HEK293 (cell line): ENCODE data around the gene CACNA2D3.

ENCODE experiments used
- CTCF ChIA-PET: fragments of 350-600 bp; formaldehyde crosslinking; extraction: SDS; loops from one replicate; lab custom pipeline; 2021; ENCODE audit warnings: antibody characterized with exemption; lab: Yijun Ruan, JAX
- POLR2A ChIA-PET: fragments of 300-600 bp; formaldehyde crosslinking; extraction: SDS; loops from one replicate; lab custom pipeline; 2020; ENCODE audit warnings: antibody characterized with exemption, inconsistent platforms; lab: Yijun Ruan, JAX
- H3K27ac ChIP-seq: fragments of 200-500 bp; sonication (Bioruptor generic); 2 replicates; pipeline ENCODE4 v1.5.1; 2014; ENCODE audit warnings: low read depth, low read length, control low read depth, inconsistent platforms; ENCODE audit errors: extremely low read depth
- H3K36me3 ChIP-seq, 2 experiments: fragments of 200-500 bp in 1 of 2; sonication (Bioruptor generic) in 1 of 2; 1 replicate in 1 of 2; 2 replicates in 1 of 2; pipeline ENCODE4 v1.5.1; 2014 to 2017; ENCODE audit warnings: inconsistent platforms in 2 of 2, low read length in 2 of 2; ENCODE audit not compliant: control insufficient read depth in 2 of 2, insufficient read depth in 1 of 2
- H3K4me1 ChIP-seq: fragments of 200-500 bp; sonication (Bioruptor generic); 2 replicates; pipeline ENCODE4 v1.5.1; 2014; ENCODE audit warnings: mild to moderate bottlenecking, low read length, inconsistent platforms; ENCODE audit not compliant: control insufficient read depth, insufficient read depth
- H3K4me3 ChIP-seq: 2 replicates; pipeline ENCODE4 v1.5.1; 2011; ENCODE audit warnings: low read depth, mild to moderate bottlenecking, control low read depth, low read length, moderate library complexity
- H3K9me3 ChIP-seq: fragments of 200-500 bp; sonication (Bioruptor generic); 2 replicates; pipeline ENCODE4 v1.5.1; 2014; ENCODE audit warnings: low read depth, low read length, inconsistent platforms; ENCODE audit not compliant: control insufficient read depth, insufficient read depth
- BCL6B ChIP-seq: fragments of 450-650 bp; formaldehyde crosslinking; IDR thresholded peaks from 2 replicates; pipeline ENCODE4 v1.5.1; 2017; ENCODE audit warnings: missing biosample characterization, missing genetic modification characterization
- FEZF1 ChIP-seq: fragments of 450-650 bp; formaldehyde crosslinking; IDR thresholded peaks from 2 replicates; pipeline ENCODE4 v1.5.1; 2016; ENCODE audit warnings: missing biosample characterization, missing genetic modification characterization
- INSM2 ChIP-seq: fragments of 450-650 bp; formaldehyde crosslinking; IDR thresholded peaks from 2 replicates; pipeline ENCODE4 v1.5.1; 2016; ENCODE audit warnings: missing biosample characterization, missing genetic modification characterization
- PRDM10 ChIP-seq: fragments of 450-650 bp; formaldehyde crosslinking; IDR thresholded peaks from 2 replicates; pipeline ENCODE4 v1.5.1; 2016; ENCODE audit warnings: missing biosample characterization, missing genetic modification characterization
- SCRT1 ChIP-seq: fragments of 450-650 bp; formaldehyde crosslinking; IDR thresholded peaks from 2 replicates; pipeline ENCODE4 v1.5.1; 2016; ENCODE audit warnings: missing biosample characterization, missing genetic modification characterization, borderline replicate concordance
- SCRT2 ChIP-seq: fragments of 450-650 bp; formaldehyde crosslinking; IDR thresholded peaks from 2 replicates; pipeline ENCODE4 v1.5.1; 2016; ENCODE audit warnings: missing biosample characterization, missing genetic modification characterization
- SP2 ChIP-seq: fragments of 450-650 bp; formaldehyde crosslinking; IDR thresholded peaks from 2 replicates; pipeline ENCODE4 v1.5.1; 2016; ENCODE audit warnings: missing biosample characterization, missing genetic modification characterization
- ZBTB1 ChIP-seq: fragments of 450-650 bp; formaldehyde crosslinking; IDR thresholded peaks from 2 replicates; pipeline ENCODE4 v1.5.1; 2016; ENCODE audit warnings: missing biosample characterization, missing genetic modification characterization
- ZBTB17 ChIP-seq: fragments of 450-650 bp; formaldehyde crosslinking; IDR thresholded peaks from 2 replicates; pipeline ENCODE4 v1.5.1; 2016; ENCODE audit warnings: missing biosample characterization, missing genetic modification characterization
- ZNF366 ChIP-seq: fragments of 450-650 bp; formaldehyde crosslinking; conservative IDR thresholded peaks from 2 replicates; pipeline ENCODE4 v1.5.1; 2016; ENCODE audit warnings: missing biosample characterization, missing genetic modification characterization
- ZNF488 ChIP-seq: fragments of 450-650 bp; formaldehyde crosslinking; IDR thresholded peaks from 2 replicates; pipeline ENCODE4 v1.5.1; 2016; ENCODE audit warnings: missing biosample characterization, missing genetic modification characterization
- ZNF501 ChIP-seq: fragments of 450-650 bp; formaldehyde crosslinking; IDR thresholded peaks from 2 replicates; pipeline ENCODE4 v1.5.1; 2016; ENCODE audit warnings: missing biosample characterization, missing genetic modification characterization
- ZNF600 ChIP-seq: fragments of 450-650 bp; formaldehyde crosslinking; IDR thresholded peaks from 2 replicates; pipeline ENCODE4 v1.5.1; 2016; ENCODE audit warnings: missing biosample characterization, missing genetic modification characterization

Gene CACNA2D3

GRCh38 chr3:54139630-54140029 is 17.3 kb downstream of the CACNA2D3 start:
- H3K27ac ChIP-seq = no peak overlapping the region
- POLR2A ChIA-PET = no interaction called here
- CTCF ChIA-PET = interaction anchor here (1.2 to 1.3 kb wide), 2 partner anchors 201 to 235 kb away, joined by 4 to 6 read pairs; no protein-coding TSS in a partner anchor
- TF ChIP-seq ZNF366 (tag by site-specific recombination) (no peak), ZNF488 (tag by site-specific recombination) (no peak), ZBTB17 (tag by site-specific recombination) (peak; percentile 92), INSM2 (tag by site-specific recombination) (no peak), SCRT2 (tag by site-specific recombination) (peak; percentile 91), ZBTB1 (tag by site-specific recombination) (no peak), ZNF600 (no peak), FEZF1 (0 out of 2 replicates have a peak, but pooled peaks have one; percentile 12), SP2 (tag by site-specific recombination) (no peak), SCRT1 (tag by site-specific recombination) (peak; percentile 94; the same call in 1 of the 2 replicates)
- no peak overlapping the region for H3K4me3 ChIP-seq
- no peaks in the 10 kb centered on the region for H3K9me3 ChIP-seq
- no peaks in the 10 kb centered on the region for H3K36me3 ChIP-seq
- no peaks in the 10 kb centered on the region for H3K4me1 ChIP-seq

- TF ChIP-seq ZNF501 (tag by site-specific recombination) (no peak), ZNF366 (tag by site-specific recombination) (no peak), ZNF600 (no peak), PRDM10 (tag by site-specific recombination) (no peak), BCL6B (tag by site-specific recombination) (no peak)
- Histone ChIP-seq H3K36me3 (no peaks in the 10 kb centered on the region), H3K4me1 (no peaks in the 10 kb centered on the region), H3K9me3 (no peaks in the 10 kb centered on the region), H3K4me3 (no peak overlapping the region), H3K27ac (no peak overlapping the region)
- ChIA-PET CTCF (interaction anchor here (0.7 to 1.1 kb wide), 2 partner anchors 206 to 404 kb away, joined by 3 to 4 read pairs; no protein-coding TSS in a partner anchor), POLR2A (no interaction called here)
Measured at GRCh38 chr3:54144284-54144683, 21.9 kb downstream of the CACNA2D3 start.
